Esophagus squamous epithelium (tissue), 4 donors: ENCODE measurements around the gene CEBPE.

Source experiments
- POLR2A ChIP-seq, 4 donors: fragments of 450-650 bp; IDR thresholded peaks; one replicate each; pipeline ENCODE4 v1.6.1; 2017; ENCODE audit warnings: antibody characterized with exemption in 4 of 4, mild to moderate bottlenecking in 4 of 4, moderate library complexity in 3 of 4
- TF ChIP-seq, protein P1 (sequence below), 6 experiments: fragments of 450-650 bp in 4 of 6; fragments of 200-600 bp in 2 of 6; sonication (generic) in 2 of 6; IDR thresholded peaks; one replicate each; pipeline ENCODE4 v1.5.1; 2016 to 2019; ENCODE audit warnings: antibody characterized with exemption in 6 of 6, mild to moderate bottlenecking in 4 of 6, moderate library complexity in 4 of 6

DNA sequence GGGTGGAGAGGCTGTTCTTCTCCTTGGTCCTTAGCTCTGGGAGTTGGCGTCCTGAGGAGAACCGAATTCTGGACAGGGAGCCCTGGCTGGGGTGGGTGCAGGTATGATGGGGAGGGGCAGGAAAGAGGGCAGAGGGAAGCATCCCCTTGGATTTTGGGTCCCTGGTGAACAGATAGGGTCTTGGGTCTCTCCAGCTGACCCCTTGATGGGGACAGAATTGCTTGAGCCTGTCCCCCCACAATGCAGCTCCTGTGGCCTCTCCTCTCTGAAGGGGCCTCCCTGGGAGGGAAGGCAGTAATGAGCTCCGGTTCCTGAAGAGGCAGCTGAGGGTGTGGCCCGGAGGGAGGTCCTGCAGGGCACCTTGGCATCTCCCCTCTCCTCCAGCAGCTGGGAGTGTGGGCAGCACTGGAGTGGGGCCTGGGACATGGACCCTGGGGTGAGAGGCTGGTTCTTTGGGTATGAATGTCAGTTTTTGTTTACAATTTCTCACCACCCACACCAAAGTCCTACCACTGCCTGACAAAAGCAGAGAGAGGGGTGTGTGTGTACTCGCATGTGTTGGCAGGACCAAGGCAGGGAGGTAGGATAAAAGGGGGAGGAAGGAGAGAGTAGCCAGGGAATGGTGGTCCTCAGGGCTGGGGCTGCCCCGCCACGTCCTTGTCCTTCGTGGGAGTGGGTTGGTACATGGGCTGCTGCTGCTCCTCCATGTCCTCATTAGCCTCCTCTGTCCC, 7.7 kb upstream of the CEBPE start:
- TF ChIP-seq, protein P1, sequence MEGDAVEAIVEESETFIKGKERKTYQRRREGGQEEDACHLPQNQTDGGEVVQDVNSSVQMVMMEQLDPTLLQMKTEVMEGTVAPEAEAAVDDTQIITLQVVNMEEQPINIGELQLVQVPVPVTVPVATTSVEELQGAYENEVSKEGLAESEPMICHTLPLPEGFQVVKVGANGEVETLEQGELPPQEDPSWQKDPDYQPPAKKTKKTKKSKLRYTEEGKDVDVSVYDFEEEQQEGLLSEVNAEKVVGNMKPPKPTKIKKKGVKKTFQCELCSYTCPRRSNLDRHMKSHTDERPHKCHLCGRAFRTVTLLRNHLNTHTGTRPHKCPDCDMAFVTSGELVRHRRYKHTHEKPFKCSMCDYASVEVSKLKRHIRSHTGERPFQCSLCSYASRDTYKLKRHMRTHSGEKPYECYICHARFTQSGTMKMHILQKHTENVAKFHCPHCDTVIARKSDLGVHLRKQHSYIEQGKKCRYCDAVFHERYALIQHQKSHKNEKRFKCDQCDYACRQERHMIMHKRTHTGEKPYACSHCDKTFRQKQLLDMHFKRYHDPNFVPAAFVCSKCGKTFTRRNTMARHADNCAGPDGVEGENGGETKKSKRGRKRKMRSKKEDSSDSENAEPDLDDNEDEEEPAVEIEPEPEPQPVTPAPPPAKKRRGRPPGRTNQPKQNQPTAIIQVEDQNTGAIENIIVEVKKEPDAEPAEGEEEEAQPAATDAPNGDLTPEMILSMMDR (IDR thresholded peaks at IDR 0.05), result no peak
- TF ChIP-seq POLR2A (IDR thresholded peaks at IDR 0.05), result no peak
